SH-SY5Y (cell line): ENCODE measurements around the gene MYOCD.

Source experiments
- GATA2 ChIP-seq: IDR thresholded peaks from 2 replicates; pipeline ENCODE4 v1.6.1; 2011; ENCODE audit warnings: mild to moderate bottlenecking, low read depth, low read length
- GATA3 ChIP-seq: IDR thresholded peaks from 2 replicates; pipeline ENCODE4 v1.6.1; 2011; ENCODE audit warnings: low read depth, mild to moderate bottlenecking, low read length, moderate library complexity

GRCh38 chr17:12691173-12691572 lies 25.5 kb downstream of the MYOCD start:
- TF ChIP-seq GATA2 (no peak), GATA3 (no peak)
